ENCODE results near the gene FTO. TPM values are rescaled to one million over a fixed set of nuclear protein-coding genes. Genes with fewer than 3 reads are reported as not detected.
A peak's percentile ranks its signal among the peaks of the same experiment; 100 is the strongest.

The FTO gene
- polyA plus RNA-seq, 10 donors: 48.3 to 68.6 (median 62.8) TPM

- DNase-seq: no peak
Observed at GRCh38 chr16:53960050-53960812, 256.3 kb downstream of the FTO start.

DNA sequence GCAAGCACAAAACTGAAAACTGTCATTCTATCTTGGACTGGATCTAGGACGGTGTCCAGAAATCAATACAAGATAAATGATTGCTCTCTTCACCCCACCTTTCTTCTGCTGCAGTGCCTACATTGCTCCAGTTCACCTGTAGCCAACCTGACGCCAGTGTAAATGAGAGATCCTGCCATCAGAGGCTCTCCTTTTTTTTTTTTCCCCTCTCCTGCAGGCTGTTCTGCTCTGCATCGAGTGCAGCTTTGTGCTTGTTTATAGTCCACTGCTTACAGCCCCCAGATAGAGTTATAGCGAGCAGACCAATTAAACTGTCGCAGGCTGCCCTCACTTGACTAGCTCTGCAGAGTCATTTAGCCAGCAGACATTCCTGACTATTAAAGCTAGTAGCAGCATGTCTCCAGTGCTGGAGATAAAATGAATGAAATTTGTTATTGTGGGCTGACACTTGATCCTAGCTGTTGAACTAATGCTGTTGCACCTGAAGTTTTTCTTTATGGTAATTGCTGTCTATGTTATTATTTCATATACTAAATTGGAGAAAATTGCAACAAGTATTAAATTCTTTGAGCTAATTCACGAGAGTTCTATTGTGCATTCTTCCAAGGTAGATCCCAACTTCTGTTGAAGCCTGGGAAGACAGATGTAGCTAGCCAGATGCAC is 257.1 kb downstream of the FTO start:
- no peak for DNase-seq

GRCh38 chr16:53962041-53962440 is 258.1 kb downstream of the FTO start:
- DNase-seq: no peak

- peak in 2 of 3 donors; percentile 50 to 85 for DNase-seq
Observed at GRCh38 chr16:53964145-53964790, 260.3 kb downstream of the FTO start.

DNA sequence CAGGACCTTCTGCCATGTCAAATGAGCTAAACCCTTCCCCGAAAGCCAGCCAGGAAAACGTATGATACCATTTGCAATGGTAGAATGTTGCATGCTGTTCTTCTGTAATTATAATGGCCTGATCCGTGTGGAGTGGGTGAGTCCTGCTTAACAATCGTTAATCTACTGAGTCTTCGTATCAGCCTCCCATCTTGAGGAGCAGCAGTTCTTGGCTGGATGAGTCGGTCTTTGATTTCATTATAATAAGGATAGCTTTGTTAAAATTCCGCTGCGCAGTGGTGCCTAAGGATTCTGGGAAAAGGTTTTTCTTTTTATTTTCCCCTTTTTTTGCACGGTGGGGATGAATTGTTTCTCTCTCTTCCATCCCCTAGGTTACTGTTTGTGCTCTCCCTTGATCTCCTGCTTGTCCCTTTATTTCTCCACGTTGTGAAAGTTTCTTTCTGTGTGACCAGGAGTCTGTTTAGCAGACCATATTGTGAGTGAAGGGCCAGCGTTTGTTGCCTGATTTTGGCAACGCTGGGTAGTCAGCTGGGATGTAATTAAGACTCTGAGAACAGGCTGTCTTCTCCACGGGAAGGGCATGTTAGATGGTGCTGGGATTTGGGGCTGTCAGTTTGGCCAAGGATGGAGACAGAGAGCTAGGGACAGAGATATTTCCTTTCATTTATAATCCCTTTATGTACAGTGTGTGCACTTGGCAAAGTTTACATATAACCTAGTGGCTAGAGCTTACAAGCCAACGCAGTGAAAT is 263.0 kb downstream of the FTO start:
- DNase-seq: peak in 2 of 3 donors; percentile 19 to 68

DNA sequence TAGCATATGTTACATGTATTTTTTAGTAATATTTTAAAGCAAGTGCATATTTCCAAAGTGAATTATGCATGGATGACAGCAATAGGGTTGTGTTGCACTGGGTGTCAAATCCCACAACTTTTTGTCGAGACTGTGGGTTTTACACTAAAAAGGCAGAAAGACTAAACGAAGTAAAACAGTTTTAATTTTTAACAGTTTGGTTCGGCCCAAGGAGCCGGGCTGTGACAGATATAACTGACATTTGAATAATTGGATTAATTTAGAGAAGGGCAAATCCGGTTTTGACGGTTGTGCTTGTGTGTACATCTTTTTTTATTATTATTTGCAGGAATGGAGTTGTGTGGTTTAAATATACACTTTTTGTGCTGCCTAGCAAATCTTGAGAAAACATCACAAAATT is 263.6 kb downstream of the FTO start:
- DNase-seq: no peak

- DNase-seq: peak in 1 of 3 donors; percentile 31
Observed at GRCh38 chr16:53968454-53968853, 264.5 kb downstream of the FTO start.

DNA sequence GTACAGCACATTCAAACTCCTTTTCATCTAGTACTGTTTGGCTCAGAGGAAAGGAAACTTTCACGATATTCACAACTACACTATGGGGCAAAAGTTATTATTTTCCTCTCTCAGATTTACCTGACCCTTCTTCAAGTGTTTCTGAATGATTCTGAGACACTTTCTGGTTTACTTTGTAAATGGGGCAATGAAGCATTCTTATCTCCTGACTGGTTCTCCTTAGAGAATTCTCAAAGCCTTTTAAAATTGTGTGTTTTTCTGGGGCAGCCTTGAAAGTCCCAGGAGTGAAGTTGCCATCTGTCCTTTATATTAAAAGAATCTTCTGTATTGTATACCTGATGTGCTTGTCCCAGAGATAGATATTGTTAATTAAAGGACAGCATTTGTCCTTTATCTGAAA is 264.9 kb downstream of the FTO start:
- DNase-seq: no peak

GRCh38 chr16:53971616-53972015 is 267.7 kb downstream of the FTO start:
- peak in 2 of 3 donors; percentile 40 to 84 for DNase-seq

GRCh38 chr16:53973021-53973420 is 269.1 kb downstream of the FTO start:
- DNase-seq: no peak

DNA sequence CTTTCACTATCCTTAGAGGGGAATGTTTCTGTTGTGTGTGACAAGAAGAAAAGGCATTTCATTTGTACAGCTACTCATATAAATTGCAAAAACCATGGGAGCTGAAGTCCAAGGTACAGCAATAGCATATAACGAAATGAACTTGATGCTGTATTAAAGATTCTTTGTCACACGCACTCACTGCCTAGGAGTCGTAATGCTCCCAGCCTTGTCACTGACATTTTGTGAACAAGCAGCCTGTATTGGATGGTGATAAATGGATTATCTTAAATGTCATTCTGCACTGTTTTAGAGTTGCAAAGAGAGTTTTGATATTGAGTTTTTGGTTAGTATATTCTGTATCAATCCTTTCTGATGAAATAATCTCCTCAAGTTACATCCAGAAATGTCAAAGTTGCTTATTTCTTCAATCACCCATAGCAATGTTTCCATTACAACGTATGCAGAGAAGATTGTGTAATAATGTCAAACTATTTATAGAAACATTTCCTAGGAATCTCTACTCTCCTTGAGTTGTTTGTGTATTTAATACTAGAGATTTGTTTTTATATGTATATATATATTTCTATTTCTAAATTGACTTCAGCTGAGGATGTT is 270.6 kb downstream of the FTO start:
- peak; percentile 27 to 60 (median 46) for DNase-seq

DNA sequence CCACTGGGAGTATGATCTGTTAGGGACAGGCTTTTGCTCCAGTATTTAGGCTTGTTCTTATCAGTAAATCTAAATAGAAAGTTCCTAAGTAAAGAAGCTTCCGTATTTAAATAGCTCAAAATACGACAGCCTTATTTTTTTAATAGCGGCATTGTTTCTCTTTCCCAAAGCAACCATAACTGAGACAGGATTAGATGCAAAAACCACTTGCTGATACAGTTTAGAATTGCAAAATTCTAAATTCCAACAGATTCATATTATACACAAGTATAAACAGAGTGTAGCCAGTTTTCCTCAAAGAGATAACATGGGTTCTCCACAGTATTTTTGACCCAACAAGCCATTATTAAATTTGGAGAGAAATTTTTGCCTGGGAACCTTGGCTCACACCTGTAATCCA is 276.7 kb downstream of the FTO start:
- no peak for DNase-seq

DNA sequence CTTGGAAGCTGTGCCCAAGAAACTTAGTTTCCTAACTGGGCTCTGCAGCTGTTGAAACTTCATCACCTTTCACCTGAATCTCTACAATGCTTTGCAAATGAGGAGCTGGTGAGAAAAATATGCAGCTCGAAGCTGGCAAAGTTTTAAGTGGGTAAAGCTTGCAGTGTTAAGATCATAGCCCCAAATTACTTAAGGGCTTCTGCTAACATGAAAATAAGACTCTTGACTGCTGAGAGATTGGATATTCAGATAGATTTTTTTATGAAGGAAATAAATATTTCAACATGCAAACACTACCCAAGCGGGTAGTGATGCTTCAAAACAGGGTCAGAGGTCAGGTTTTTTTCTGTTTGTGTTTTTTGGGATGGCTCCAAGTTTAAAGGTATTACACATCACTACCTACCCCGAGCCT is 278.7 kb downstream of the FTO start:
- DNase-seq: no peak

- no peak for DNase-seq
Observed at GRCh38 chr16:53984936-53985335, 281.0 kb downstream of the FTO start.

- DNase-seq: no peak
Observed at GRCh38 chr16:53985861-53986260, 281.9 kb downstream of the FTO start.

DNA sequence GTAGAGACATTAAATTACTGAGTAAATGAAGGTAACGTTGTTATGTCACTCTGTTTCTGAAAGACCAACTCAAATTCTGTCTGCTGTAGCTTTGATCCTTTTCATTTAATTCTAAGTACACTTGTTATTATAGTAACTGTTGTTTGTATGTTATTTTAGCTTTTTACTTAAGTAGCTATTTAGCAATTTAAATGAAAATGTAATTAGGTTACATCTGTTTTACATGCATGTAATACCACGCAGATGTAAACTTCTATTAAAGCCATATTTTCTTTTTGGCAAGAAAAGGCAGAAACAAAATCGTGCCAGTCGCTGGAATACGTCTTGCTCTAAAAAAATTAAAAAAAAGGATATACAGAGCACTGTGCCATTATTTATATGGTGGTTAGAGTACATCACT is 282.8 kb downstream of the FTO start:
- no peak for DNase-seq

DNA sequence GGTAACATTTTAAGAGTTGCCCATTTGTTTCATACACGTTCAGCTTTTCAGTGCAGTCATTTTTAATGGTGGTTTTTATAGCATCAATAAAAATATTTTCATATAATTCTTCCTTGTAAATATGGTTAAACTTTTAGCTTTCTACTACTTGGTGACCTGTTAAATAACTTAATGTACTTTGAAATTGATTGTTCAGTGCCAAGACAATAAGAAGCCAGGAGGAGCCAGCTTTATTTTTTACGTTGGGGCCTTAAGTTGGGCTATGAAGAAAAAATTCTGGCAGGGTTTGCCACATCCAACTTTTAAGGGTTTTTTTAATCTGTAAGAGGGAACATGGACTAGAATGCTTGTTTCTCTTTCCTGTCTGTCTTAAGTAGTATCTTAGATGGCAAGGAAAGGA is 284.2 kb downstream of the FTO start:
- DNase-seq: no peak

DNA sequence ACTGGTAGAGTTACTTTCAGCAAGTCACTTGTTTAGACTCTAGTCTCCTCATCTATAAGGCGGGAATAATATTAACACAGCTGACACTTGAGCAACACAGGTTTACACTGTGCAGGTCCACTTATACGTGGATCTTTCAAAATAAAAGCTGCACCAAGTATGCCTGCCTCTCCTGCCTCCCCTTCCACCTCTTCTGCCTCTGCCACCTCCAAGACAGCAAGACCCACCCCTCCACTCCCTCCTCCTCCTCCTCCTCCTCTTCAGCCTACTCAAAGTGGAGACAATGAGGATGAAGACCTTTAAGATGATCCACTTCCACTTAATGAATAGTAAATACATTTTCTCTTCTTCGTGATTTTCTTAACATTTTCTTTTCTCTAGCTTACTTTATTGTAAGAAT is 285.6 kb downstream of the FTO start:
- DNase-seq: no peak

DNA sequence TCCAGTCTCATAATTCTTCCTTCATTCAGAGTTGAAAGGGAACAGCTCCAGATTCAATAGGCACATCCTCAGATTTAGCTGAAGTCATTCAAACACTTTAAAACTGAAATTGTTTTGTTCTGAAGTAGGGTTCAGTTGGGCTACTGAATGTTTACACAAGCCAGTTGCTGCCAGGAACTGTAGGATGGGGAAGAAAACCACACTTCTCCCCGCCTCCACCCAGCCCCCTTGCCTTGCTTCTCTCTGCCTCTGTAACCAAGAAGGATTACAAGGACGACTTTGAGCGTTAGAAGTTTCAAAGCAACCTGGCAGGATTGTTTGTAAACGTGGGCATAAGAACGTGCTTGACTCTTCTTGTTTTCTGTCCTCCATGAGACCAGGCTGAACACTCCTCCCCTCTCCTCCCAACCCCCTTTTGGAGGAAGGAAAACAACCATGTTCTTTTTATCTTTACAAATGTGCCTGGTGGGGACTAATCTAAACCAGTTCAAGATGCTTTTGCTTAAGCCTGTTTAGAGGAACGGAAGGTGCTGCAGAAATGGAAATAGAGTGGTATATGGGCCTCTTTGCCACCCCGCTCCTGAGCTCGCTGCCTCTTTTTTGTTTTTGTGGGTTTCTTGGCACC is 287.9 kb downstream of the FTO start:
- DNase-seq: no peak

DNA sequence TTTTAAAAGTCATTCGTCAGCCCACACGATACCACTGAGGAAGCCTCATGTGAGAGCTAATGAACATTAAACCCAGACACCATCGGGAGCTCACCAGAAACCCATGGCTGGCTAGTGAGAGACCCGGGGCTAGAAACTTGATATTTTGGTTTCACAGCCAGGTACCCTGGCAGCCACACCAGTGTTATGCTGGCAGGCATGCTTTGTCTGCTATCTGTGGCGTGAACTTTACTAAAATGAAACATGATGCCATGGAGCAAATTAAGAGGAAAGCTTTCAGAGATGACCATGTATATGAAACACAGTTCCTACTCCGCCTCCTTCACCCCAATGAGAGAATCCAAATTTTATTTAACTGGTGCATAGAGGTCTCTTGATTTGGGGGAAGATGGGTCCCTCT is 291.4 kb downstream of the FTO start:
- DNase-seq: no peak

DNA sequence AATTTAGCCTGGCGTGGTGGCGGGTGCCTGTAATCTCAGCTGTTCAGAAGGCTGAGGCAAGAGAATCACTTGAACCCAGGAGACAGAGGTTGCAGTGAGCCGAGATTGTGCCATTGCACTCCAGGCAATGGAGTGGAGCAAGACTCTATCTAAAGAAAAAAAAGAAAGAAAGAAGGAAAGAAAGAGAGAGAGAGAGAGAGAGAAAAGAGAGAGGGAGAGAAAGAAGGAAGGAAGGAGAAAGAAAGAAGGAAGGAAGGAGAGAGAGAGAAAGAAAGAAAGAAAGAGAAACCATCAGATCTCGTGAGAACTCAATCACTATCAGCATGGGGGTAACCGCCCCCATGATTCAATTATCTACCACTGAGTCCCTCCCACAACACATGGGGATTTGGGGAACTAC is 293.0 kb downstream of the FTO start:
- DNase-seq: no peak

Measured in muscle of back (tissue), 11 donors.